ENCODE data around the gene NMRK1.

- TF ChIP-seq CTCF (IDR thresholded peaks at IDR 0.05) (peak; percentile 1 to 42 (median 21)), POLR2A (IDR thresholded peaks at IDR 0.05) (no peak)
Measured at GRCh38 chr9:75083188-75083970, 4.6 kb downstream of the NMRK1 start.
